Uterus (tissue), 2 donors: Measurements from ENCODE around the gene CHST15.

Experiments
- CTCF ChIP-seq, 4 experiments: fragments of 200-600 bp in 2 of 4; fragments of 450-650 bp in 2 of 4; sonication (generic) in 2 of 4; IDR thresholded peaks; one replicate each; pipeline ENCODE4 v1.5.1; 2016 to 2019; ENCODE audit warnings: antibody characterized with exemption in 4 of 4, mild to moderate bottlenecking in 2 of 4, moderate library complexity in 1 of 4
- POLR2A ChIP-seq, 2 donors: fragments of 450-650 bp; IDR thresholded peaks; one replicate each; pipeline ENCODE4 v1.6.1; 2016; ENCODE audit warnings: antibody characterized with exemption in 2 of 2, mild to moderate bottlenecking in 1 of 2, moderate library complexity in 1 of 2

- TF ChIP-seq CTCF (IDR thresholded peaks at IDR 0.05): no peak
- TF ChIP-seq POLR2A (IDR thresholded peaks at IDR 0.05): no peak
These were observed 58.0 kb downstream of the CHST15 start for GRCh38 chr10:124035306-124035927.
